NCI-H1105 treated with DMSO at 0.1 percent for 48 hours (cell line): ENCODE measurements around the gene ZNF407.

Experiments
- DNase-seq: peaks from one replicate; lab custom pipeline; 2025; lab: John Stamatoyannopoulos, UW

Gene ZNF407

DNA sequence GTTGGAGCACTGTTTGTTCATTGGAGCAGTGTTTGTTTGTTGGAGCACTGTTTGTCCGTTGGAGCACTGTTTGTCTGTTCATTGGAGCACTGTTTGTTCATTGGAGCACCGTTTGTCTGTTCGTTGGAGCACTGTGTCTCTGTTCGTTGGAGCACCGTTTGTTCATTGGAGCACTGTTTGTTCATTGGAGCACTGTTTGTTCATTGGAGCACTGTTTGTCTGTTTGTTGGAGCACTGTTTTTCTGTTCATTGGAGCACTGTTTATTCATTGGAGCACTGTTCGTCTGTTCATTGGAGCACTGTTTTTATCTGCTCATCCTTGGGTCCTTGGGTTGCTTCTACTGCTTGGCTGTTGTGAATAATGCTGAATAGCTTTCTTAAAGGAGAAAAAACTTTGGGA is 74.7 kb downstream of the ZNF407 start:
- DNase-seq: no peak

DNA sequence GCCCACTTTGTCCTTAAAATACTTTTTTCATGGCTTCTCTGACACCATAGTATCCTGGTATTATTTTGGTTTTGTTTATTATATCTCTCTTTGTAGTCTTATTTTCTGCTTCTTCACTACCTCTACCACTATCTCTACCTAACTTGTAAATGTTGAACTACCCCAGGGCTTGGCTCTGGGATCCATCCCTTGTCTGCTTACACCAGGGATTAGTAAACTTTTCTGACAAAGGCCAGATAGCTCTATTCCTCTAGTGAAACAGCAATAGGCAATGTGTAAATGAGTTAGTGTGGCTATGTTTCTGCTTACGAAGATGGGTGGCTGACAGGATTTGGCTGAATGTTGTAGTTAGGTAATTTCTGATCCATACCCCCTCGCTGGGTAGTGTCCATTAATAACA is 76.8 kb downstream of the ZNF407 start:
- no peak for DNase-seq

DNA sequence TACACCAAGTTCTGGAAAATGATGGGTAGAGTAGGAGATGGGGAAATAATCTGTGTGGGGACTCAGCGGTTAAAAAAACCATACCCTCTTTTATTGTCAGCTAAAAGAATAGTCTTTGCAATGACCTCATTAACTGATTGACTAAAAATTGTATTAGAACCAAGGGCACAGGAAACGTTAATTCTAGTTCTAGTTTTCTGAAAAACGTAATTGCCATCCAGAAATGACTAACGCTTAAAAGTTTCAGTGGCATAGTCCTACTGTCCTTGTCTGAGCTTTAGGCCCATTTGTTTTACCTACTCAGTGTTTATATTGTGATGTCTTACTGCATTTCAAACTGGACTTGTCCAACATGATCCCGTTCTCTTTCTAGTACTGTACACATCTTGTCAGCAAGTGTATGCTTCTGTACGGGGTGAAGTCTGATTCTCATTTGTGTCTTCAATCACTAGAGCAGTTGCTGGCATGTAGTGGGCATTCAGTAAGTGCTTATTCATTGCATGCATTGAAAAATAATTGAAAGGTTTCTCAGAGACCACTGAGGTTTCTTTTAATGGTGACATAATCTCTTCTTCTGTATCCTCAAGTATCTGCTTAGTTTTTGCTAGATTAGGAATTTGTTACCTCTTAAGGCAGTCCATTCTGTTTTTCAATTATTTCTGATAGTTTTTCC is 81.5 kb downstream of the ZNF407 start:
- no peak for DNase-seq

DNA sequence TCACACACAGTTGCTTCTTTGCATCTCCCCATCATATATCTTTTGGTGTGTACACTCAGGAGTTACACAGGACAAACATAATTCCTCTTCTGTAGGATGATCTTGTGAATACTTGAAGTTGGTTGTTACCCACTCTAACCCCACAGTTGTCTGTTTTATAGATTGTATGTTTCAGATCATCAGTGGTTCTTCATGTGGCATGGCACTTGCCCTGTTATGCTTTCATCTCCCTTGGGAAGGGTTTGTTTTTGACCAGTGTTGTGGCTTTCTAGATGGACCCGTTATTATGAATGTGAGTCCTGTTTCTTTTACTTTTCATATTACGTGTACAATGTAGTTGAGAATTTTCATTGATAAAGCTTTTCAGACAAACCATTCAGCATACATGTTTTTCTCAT is 82.0 kb downstream of the ZNF407 start:
- no peak for DNase-seq

DNA sequence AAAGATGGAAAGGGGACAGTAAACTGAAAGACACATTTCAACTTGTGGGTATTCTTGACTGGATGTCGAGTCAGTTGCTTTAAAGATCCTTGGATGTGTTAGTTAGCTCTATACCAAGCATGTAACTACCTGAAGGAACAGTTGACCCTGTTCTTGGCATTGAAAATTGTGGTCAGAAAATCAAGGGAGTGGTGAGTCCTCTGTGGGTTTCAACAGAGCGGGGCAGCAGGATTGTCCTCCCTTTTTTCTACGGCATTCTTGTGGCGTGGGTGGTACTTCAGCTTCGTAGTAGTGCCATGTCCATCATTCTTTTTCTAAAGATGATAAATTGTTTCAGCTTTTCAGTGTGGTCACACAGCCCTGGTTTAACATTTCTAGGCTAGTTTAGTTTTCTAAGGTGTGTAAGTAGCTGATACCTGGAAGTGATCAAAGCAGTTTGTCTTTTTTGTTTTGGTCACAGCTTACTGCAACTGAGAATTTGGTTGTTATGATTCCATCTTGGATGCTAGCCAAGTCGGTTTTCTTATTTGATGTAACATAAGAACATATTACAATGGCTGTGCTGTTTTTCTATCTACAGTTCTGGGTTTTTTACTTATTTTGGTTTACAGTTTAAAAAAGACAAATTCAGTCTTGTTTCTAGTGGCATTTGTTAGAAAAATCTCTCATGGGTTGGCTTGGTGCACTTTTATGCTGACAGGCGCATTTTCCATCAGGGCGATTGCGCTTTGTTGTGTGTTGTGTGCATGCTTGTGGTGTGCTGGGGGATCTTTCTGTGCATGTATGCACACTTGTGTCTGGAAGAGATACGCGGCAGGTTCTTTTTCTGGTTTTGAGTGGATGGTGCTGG is 84.7 kb downstream of the ZNF407 start:
- DNase-seq: peak; percentile 32

DNA sequence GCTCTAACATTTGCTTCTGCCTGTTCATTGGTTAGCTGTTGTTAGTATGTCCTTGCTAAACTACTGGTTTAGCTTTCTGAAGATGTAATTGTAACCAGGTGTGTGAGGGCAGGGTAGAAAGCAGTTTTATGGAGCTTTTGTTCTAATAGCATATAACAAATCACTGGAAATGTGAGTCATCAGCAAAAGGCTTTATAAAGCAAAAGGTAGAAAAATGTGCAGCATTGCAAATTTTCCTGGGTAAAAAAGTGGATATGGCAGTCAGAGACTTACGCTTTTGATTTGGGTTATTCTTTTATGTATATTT is 85.3 kb downstream of the ZNF407 start:
- DNase-seq: peak; percentile 54

DNA sequence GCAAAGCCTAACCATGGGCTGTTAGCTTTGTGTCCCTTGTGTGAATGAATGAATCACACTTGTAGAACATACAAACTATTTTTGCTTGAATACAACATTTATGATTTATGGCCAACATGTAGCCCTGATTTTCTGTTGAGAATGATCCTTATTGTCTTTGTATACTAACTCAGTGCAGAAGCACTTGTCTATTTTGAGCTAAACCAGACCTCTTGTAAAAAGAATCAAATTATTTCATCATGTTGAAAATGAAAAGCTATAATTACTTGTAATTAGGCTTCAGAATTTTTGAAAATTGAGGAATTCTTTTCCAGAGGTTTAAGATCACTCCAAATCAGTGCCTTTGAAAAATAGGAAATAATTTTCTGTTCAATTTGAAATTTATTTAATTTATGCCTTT is 85.9 kb downstream of the ZNF407 start:
- DNase-seq: peak; percentile 28

DNA sequence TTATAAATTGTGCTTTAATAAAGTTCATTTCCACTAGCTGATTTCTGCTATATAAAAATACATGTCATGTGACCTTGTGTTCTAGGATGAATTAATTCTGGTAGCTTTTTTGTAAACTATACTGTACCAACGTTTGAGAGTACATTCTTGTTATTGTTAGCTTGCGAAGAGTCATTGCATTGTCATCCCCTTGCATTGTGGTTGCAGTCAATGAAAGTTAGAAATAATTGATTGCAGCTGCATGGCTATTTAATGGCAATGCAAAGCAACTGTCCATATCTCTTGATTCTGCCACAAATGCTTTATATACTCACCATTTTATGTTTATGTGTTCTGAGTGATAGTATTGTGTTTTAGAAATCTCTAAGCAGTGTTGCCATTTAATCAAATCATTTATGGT is 91.6 kb downstream of the ZNF407 start:
- no peak for DNase-seq

DNA sequence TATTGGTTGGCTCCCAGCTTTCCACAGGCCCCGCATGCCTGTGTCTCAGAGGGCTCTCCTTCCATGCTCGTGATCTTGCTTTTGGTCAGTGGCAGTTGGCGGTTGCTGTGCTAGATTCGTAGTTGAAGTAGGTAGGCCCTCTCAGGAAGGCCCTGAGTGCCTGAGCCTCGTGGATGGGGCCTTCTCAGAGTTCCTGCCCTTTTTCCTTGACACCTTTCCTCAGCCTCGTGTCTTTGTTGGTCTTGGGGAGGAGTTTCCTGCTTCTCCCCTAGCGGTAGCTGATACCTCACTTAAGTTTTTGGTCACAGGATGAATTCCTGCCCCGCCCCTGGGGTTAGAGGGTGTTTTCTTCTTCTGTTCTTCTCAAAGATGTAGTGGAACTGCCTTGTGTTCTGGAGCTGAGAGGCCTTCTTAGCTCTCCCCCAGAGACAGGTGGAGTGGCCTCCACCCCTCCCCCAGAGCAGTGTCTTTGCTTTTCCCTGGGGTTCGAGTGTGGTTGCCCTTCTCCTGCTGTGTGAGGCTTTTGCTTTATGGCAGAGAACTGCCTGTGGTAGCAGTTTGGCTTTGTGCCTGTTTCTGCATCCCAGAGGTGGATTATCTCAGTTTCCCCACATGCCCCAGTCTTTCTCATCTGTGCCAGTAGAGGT is 94.8 kb downstream of the ZNF407 start:
- DNase-seq: no peak

DNA sequence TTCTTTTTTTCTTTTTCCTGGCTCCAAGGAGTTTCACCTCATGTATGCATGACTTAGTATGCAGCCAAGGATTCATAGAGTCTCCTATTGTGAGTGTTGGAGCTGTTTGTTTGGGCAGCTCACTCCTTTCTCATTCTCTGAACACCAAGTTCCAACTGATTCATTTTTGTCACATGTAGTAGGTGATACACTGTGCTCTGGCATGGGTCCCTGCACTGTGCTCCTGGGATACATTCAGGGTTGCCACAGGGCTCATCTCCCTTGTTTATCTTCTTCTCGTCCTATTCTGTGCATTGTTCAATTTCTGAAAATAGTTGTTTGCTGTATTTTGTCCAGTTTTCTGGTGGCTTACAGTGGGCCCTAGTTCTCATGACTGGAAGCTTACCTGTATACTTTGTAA is 96.8 kb downstream of the ZNF407 start:
- no peak for DNase-seq

DNA sequence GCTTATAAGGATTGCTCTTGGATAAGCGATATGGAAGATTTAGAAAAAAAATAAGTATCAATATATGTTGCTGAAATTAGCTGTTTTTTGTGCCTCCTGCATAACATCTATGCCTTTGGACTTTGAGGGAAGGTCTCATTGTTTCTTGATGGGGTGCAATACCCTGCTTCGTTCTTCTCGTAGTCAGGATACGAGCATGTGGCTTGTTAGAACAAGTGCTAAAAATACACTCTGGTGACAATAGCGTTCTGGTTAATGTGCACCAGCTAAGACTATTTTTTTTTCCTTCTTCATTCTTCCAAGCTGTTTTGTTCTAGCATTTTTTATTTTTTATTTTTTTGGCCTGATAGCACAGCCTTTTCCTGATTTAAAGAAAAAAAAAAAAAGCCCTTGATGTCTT is 97.5 kb downstream of the ZNF407 start:
- no peak for DNase-seq

DNA sequence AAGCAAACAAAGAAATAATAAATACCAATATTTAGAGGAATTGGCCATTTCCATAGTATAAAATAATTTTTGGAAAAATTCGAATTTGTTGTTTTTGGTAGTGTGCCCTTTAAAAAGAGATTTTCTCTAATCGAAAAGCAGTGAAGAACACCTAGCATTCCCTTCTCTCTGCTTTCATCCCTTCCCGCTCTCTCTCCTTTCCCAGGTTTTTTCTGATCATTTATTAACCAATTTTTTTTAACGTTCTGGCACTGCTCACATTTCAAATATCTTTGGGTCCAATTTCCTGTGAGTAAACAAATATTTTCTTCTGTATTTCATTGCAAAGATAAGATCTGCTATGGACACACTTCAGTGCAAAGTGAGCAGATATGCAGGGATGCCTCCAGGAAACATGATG is 101.2 kb downstream of the ZNF407 start:
- DNase-seq: no peak

DNA sequence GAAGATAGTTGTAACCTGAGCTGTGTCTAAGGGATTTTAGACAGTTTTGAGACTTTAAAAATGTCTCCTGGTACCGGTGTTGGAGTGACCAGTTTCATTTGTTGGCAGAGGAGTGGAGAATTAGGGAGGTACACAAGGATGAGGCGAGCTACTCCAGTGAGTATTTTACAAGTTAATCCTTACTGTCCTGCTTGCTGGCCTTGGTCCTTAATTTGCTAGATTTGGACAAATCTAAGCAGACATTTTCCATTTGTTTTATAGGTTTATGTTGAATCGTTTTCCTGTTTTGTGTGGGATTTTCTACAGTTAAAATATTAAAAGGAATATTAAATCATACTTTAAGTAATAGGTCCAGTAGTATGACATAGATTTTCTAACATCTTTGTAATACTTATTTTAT is 101.8 kb downstream of the ZNF407 start:
- no peak for DNase-seq

DNA sequence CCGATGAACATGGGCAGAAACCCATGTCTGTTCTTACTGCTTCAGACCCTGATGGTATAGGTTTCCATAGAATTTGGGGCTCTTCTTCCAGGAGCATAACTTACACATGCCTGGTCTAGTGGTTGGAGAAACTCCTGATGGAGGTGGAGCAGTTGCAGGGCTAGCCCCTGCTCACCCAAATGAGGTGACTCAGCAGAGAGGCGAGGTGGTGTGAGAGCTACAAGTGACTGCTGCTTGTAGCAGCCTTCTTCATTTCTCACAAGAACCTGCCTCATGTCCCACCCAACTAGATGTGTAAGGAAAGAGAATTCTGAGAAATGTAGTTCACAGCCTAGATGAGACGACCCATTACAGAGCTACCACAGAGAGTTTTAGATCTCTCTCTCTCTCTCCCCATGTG is 105.3 kb downstream of the ZNF407 start:
- DNase-seq: no peak

DNA sequence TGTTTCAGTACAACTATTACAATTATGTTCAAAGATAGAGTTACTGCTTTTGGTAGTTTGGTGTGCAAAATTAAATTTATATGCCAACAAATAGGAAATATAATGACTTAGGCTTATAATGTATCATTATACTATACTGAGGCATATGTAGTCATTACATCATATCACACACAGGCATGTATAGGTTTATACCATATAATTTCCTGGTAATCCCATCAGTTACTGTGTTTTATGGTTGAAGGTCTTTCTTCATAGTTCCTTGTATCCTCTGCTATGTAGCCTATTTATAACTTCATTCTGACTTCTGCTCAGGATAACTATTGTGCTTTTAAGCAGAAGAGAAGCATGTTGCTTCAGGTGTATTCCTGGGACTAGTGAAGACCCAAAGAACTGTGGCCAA is 110.5 kb downstream of the ZNF407 start:
- DNase-seq: no peak

DNA sequence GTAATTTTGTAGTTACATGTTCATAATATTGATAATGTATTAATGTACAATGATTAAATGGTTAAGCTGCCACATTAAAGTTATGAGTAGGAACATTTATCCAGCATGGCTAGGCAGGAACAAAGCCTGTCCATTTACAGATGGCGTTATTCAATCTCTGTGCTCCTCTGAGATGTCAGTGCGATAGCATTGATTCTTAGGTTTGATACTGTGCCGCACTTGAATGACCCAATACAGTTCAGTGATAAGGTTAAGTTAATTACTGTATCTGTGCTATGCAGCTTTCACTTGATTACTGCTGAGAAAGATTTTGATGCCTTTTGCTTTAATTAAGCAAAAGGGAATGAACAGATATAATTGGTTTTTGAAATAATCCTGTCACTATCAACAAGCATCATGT is 111.8 kb downstream of the ZNF407 start:
- DNase-seq: no peak

DNA sequence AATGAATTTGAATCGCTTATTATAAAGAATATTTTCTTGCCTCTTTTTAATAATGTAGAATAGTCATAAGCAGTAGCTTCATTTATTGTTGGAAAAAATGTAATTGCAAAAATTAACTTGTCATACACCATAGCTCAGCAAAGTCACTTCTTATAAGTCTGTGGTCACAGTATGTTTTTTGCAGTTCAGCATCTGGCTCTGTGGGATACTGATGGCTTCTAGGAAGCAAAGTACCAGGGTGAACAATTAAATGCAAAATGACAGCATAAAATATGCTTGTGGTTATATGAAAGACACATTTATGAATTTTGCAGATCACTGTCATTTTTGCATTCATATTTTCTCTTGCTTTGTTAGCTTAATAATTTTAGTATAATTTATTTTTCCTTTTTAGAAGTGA is 116.5 kb downstream of the ZNF407 start:
- no peak for DNase-seq

DNA sequence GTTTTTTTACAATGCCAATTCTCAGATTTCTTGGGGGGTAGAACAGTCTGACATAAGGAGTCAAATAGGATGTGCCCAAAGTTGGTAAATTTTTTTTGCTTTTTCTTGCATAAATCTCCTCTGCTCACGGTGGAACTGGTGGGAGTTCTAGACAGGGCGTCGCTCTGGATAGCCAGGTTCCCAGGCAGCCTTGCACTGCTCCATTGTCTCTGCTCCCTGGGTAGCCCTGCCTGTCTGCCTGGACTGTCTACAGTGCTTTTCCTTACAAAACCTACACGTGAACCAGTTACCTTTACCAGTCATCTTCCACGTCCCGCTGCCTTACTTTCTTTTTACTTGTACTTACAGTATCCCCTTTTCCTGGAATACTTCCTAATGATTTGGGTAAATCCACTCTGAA is 117.1 kb downstream of the ZNF407 start:
- DNase-seq: no peak

DNA sequence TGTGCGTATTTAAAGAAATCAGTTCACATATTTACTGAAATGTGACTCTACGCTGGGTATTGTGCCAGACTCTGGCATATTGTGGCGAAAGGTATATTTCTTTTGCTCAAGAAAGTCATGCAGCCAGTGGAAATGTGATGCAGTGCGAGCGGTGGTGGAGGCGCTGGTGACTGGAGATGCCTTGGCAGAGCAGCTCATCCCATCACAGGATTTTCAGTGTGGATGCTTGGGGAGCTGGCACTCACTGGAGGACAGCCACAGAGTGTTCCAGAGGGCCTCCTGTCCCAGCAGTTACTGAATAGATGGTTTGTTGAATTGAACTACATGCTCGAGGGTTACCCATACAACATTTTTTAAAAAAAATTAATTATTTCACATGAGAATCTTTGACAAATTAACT is 117.6 kb downstream of the ZNF407 start:
- no peak for DNase-seq

DNA sequence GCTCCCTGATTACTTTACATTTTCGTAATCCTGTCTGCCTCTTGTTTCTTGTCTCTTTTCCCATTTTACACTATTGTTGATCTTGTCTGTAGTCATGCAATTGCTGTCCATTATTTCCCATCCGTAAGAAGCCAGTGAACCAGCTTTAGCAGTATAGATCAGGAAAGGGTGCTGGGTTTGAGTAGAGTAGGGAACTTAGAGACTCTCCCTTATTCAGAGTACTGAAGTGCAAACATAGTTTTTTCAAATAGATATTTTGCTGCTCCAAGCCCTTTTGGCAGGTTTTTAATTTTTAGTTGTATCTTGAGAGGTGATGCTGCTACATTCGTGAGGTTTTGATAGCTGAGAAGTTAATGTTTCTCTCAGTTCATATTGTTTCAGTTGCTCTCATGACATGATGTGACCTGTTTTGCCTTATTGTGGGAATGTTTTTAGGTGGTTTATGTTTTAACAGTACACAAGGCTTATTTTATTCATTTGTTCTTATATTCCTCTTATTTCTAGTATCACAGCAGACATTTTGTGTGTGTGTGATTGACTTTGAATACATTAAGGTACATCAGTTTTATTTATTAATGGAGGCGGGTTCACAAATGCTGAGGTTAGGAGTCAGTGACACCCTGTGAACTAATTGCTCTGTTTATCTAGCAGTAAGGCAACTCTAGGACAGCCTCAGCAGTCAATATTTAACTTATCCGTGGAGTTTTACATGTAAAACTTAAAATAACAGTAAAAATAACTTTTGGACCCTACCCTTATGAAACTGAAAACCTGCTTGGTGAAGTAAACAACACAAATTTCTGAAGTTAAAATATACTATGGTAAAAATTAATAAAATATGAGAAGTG is 118.4 kb downstream of the ZNF407 start:
- DNase-seq: peak; percentile 56

DNA sequence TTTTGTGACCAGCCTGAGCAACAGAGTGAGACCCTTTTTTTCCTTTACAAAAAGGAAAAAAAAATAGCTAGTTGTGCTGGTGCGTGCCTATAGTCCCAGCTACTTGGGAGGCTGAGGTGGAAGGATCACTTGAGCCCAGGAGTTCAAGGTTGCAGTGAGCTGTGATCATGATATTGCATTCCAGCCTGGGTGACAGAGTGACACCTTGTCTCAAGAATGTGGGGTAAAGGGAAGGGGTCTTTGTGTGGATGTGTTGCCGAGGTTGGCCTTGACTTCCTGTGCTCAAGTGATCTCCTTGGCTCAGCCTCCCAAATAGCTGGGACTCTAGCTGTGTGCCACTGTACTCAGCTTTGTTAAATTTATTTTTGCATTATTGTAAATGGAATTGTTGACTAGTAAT is 120.6 kb downstream of the ZNF407 start:
- no peak for DNase-seq

DNA sequence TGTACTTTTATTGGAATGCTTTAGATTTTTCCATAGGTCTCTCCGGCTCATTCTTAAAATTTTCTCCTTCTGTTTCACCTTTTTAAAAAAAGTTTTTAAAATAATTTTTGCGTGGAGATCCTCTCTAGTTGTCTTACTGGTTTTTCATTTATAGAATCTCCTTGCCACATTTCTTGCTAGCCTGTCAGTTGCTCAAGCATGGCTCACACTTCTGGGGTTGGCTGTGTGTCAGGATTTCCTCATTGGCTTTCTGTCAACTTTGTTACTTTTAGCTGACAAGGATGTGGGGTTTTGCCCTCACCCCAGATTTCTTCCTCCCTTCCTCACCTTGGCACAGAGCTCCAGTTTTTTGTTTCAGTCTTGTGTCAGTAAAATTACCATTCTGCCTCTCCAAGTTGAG is 124.6 kb downstream of the ZNF407 start:
- DNase-seq: no peak

DNA sequence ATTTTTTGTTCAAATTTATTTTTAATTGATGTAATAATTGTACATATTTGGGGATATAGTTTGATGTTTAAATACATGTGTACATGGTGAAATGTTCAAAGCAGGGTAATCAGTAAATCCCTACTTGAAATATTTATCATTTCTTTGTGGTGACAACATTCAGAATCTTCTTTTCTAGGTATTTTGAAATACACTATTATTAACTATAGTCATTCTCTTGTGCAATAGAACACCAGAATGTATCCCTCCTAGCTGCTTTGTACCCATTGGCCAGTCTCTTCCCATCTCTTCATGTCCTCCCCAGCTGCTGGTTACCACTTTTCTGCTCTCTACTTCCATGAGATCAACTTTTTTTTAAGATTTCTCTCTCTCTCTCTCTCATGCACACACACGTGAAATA is 126.5 kb downstream of the ZNF407 start:
- DNase-seq: no peak
